K562 (cell line): ENCODE data around the gene PLEKHA6. TPM values are rescaled to one million over a fixed set of nuclear protein-coding genes. Genes with fewer than 3 reads are reported as not detected.

Experiments
- ATF2 ChIP-seq: sonication (generic); formaldehyde crosslinking; IDR thresholded peaks from 2 replicates; pipeline ENCODE4 v1.8.1; 2022; ENCODE audit warnings: missing genetic modification reagents
- BACH1 ChIP-seq: fragments of 200-800 bp; sonication (Bioruptor generic); IDR thresholded peaks from 2 replicates; pipeline ENCODE4 v1.6.1; 2016; ENCODE audit warnings: missing genetic modification characterization, missing compliant biosample characterization
- KLF6 ChIP-seq: fragments of 250-450 bp; sonication (Bioruptor Pico); IDR thresholded peaks from 2 replicates; pipeline ENCODE4 v1.4.0; 2020; ENCODE audit warnings: mild to moderate bottlenecking, moderate library complexity, borderline replicate concordance
- NBN ChIP-seq: fragments of 450-650 bp; IDR thresholded peaks from 2 replicates; pipeline ENCODE4 v1.6.1; 2016; ENCODE audit warnings: low read depth, mild to moderate bottlenecking
- POU5F1 ChIP-seq: fragments of 150-350 bp; IDR thresholded peaks from 2 replicates; pipeline ENCODE4 v1.6.1; 2014; ENCODE audit warnings: borderline replicate concordance, low read length, low read depth, mild to moderate bottlenecking; ENCODE audit not compliant: partially characterized antibody
- TAF7 ChIP-seq: fragments of 450-650 bp; IDR thresholded peaks from 2 replicates; pipeline ENCODE4 v1.6.1; 2016; ENCODE audit warnings: missing genetic modification characterization, missing compliant biosample characterization
- ZKSCAN3 ChIP-seq: fragments of 250-450 bp; sonication (Bioruptor Pico); IDR thresholded peaks from 2 replicates; pipeline ENCODE4 v1.4.0; 2020
- ZNF12 ChIP-seq: sonication (generic); formaldehyde crosslinking; IDR thresholded peaks from 2 replicates; pipeline ENCODE4 v1.4.0; 2020; ENCODE audit warnings: mild to moderate bottlenecking, missing genetic modification reagents
- ZNF140 ChIP-seq: fragments of 250-450 bp; sonication (Bioruptor Pico); IDR thresholded peaks from 2 replicates; pipeline ENCODE4 v1.8.0; 2021; ENCODE audit warnings: moderate library complexity, mild to moderate bottlenecking, inconsistent platforms
- ZNF232 ChIP-seq: sonication (generic); formaldehyde crosslinking; IDR thresholded peaks from 2 replicates; pipeline ENCODE4 v1.8.0; 2022; ENCODE audit warnings: mild to moderate bottlenecking, missing genetic modification reagents
- ZNF655 ChIP-seq: fragments of 250-450 bp; sonication (Bioruptor Pico); IDR thresholded peaks from 2 replicates; pipeline ENCODE4 v1.5.0; 2021
- polyA plus RNA-seq, 8 experiments: library from polyadenylated mRNA; depleted of rRNA in 4 of 8; stranded (reverse) in 5 of 8; unstranded in 3 of 8; fragments of >200 nt; fragmentation: Nextera tagmentation in 2 of 8; fragmentation: Illumina TruSeq in 1 of 8; extraction: Ambion mirVana in 2 of 8; extraction: Trizol in 1 of 8; gene quantifications; 2 replicates each; pipeline versions ENCODE4 v1.2.1 to v1.2.3, GENCODE V29; 2011 to 2014; ENCODE audit warnings: inconsistent platforms in 1 of 8, missing spikeins in 1 of 8
- total RNA-seq, 7 experiments: library from RNA; depleted of rRNA in 6 of 7; stranded (reverse); fragments of >200 nt in 6 of 7; fragmentation: Illumina TruSeq in 2 of 7; extraction: Trizol in 2 of 7; gene quantifications; 2 replicates each; pipeline versions ENCODE4 v1.2.1 to v1.2.3, GENCODE V29; 2011 to 2021; ENCODE audit warnings: low replicate concordance in 1 of 7

Gene PLEKHA6
- total and polyA plus RNA-seq, 9 of the 15 experiments (the other 6 are each of a cell fraction or from before 2014, with no cell fraction given): under 0.01 to 0.33 (median 0.01) TPM; not detected in 4

GRCh38 chr1:204349602-204350001 is 10.1 kb downstream of the PLEKHA6 start (continued):
- TF ChIP-seq ATF2 (CRISPR knock-in tag) (no peak), ZKSCAN3 (CRISPR knock-in tag) (no peak), NBN (no peak), KLF6 (no peak), TAF7 (tag) (no peak), POU5F1 (no peak), ZNF12 (CRISPR knock-in tag) (no peak), BACH1 (tag) (no peak), ZNF140 (no peak), ZNF232 (CRISPR knock-in tag) (no peak), ZNF655 (no peak)
